Omental fat pad (tissue), 4 donors: ENCODE data around the gene FADS1. TPM values are rescaled to one million over a fixed set of nuclear protein-coding genes. Genes with fewer than 3 reads are reported as not detected.

Experiments used
- ATAC-seq: fragments of 150-250 bp; one replicate; pipeline ENCODE4 v1.9.1; 2016; ENCODE audit warnings: mild to moderate bottlenecking, moderate library complexity; ENCODE audit not compliant: low FRiP score
- DNase-seq: peaks from one replicate; pipeline ENCODE4 v3.0.0-alpha.2; 2019; ENCODE audit warnings: low spot score
- CTCF ChIP-seq, 3 donors: fragments of 450-650 bp; IDR thresholded peaks; one replicate each; pipeline ENCODE4 v1.5.1; 2016 to 2017; ENCODE audit warnings: antibody characterized with exemption in 3 of 3, mild to moderate bottlenecking in 3 of 3, moderate library complexity in 2 of 3
- total RNA-seq, 4 donors: library from RNA; depleted of rRNA; stranded (reverse); fragments of >200 nt; gene quantifications; one replicate each; pipeline ENCODE4 v1.1.0, GENCODE V29; 2016

Gene FADS1
- total RNA-seq, 4 donors from 2014 or later: 20.1 to 49.1 (median 22.0) TPM

DNA sequence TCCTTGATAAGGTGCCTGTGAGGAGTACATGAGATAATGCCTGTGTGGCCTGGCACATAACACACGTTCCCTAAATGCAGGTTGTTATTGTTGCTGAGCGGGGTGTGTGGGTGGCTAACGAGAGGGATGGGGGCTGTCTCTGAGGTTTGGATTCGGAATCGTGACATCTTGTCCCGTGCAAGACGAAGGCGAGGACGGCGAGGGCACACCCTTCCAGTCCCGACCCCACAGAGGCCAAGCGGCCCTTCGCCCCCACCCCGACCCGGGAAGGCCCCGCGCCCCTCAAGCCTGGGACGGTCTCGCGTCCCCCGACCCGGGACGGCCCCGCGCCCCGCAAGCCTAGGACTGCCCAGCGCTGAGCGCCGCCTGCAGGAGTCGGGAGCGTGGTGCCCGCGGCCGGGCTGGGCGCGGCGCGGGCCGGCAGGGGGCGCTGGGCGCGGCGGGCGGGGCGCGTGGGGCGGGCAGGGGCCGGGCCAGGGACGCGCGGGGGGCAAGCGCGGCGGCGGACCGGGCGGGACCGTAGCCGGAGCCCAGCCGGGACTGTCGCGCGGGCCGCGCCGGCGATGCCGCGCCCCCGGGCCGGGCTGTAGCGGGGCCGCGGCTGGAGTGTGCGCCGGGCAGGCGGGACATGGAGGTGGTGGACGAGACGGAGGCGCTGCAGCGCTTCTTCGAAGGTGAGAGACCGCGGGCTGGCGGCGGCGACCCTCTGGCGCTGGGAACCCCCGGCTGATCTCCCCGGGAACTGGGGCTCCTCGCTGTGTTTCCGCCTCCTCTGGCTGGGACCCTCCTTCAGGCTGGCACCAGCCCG is 64.5 kb downstream of the FADS1 start, which contains the start of gene MYRF:
Gene MYRF (plus strand): TSS at position 520 of the 808 bp plus-strand sequence. CDS start 109 bp downstream, at position 629.
- peak in 1 of 3 donors; percentile 11 for TF ChIP-seq CTCF (IDR thresholded peaks at IDR 0.05)
- no peak for DNase-seq
- peak; percentile 71 for ATAC-seq

DNA sequence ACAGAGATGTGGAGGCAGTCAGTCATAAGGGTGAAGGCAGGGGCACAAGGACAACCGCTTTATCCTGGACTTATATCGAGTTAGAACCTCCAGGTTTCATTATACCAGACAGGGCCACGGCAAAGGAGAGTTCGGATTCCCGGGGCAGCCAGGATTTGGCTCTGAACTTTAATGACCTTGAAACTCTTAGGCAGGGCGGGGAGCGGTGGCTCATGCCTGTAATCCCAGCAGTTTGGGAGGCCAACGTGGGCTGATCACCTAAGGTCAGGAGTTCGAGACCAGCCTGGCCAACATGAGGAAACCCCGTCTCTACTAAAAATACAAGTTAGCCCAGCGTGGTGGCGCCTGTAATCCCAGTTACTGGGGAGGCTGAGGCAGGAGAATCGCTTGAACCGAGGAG is 65.4 kb downstream of the FADS1 start:
- TF ChIP-seq CTCF (IDR thresholded peaks at IDR 0.05): no peak
- DNase-seq: no peak
- ATAC-seq: no peak

DNA sequence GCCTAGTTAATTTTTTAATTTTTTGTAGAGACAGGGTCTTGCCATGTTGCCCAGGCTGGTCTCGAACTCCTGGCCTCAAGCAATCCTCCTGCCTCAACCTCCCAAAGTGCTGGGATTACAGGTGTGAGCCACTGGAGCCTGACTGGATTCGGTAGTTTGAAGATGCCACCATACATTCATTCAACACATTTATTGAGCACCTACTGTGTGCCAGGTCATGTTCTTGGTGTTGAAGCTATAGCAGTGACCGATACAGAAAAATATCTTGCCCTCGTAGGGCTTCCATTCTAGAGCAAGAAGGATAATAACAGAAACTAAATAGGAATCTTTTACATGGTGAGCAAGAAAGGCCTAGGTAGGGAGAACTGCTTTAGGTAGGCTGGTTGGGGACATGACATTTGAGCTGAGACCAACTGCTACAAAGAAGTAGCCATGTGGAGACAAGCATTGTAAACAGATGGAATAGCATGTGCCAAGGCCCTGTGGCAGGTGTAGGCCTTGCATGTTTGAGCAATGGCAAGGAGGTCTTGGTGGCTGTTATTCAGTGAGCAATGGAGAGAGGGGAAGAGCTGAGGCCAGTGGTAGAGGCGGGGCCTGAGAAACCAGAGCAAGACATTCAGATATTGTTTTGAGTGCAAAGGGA is 66.1 kb downstream of the FADS1 start:
- TF ChIP-seq CTCF (IDR thresholded peaks at IDR 0.05): no peak
- ATAC-seq (no peak), DNase-seq (no peak)

Other genes with a start within 250 kb of the FADS1 start
- gene SYT7, start 235.9 kb downstream of the FADS1 start, total RNA-seq: 1 to 10 TPM; 1.6 to 6.6 (median 4.4) TPM
- gene DAGLA, start 136.6 kb downstream of the FADS1 start, total RNA-seq: 1 to 10 TPM; 1.4 to 4.6 (median 2.8) TPM
- 10 to 100 TPM in 3 of 4 donors, under 1 TPM in 1; 0.16 to 55.1 (median 29.5) TPM for gene MYRF, start 64.4 kb downstream of the FADS1 start, total RNA-seq
- gene TMEM258, start 24.4 kb downstream of the FADS1 start, total RNA-seq: 10 to 100 TPM; 27.9 to 52.6 (median 43.4) TPM
- 1 to 10 TPM; 4.7 to 8.9 (median 6.7) TPM for gene FEN1, start 24.1 kb downstream of the FADS1 start, total RNA-seq
- 10 to 100 TPM in 3 of 4 donors, 1 to 10 TPM in 1; 7.8 to 40.1 (median 16.2) TPM for gene FADS2, start 11.3 kb upstream of the FADS1 start, total RNA-seq
- 100 to 1,000 TPM; 111 to 285 (median 246) TPM for gene FADS3, start 74.5 kb upstream of the FADS1 start, total RNA-seq
- 10 to 100 TPM; 18.5 to 37.8 (median 25.4) TPM for gene RAB3IL1, start 100.6 kb upstream of the FADS1 start, total RNA-seq
- 10 to 100 TPM in 3 of 4 donors, 1 to 10 TPM in 1; 5.8 to 17.0 (median 12.0) TPM for gene BEST1, start 133.3 kb upstream of the FADS1 start, total RNA-seq
- 1,000 to 10,000 TPM; 3,477 to 7,075 (median 4,643) TPM for gene FTH1, start 150.6 kb upstream of the FADS1 start, total RNA-seq